G401 (cell line): ENCODE results near the gene KSR1. TPM values are rescaled to one million over a fixed set of nuclear protein-coding genes. Genes with fewer than 3 reads are reported as not detected.

Source experiments
- DNase-seq: peaks from one replicate; pipeline ENCODE4 v3.0.0-alpha.2; 2015; ENCODE audit warnings: low spot score
- in situ Hi-C: cut with HindIII; loops from 2 replicates; pipeline ENCODE4 v1.10.0; 2016; ENCODE audit warnings: low sequenced_read_pairs, mixed read lengths
- total RNA-seq: library from RNA; depleted of rRNA; stranded (reverse); fragments of >200 nt; shearing (Covaris generic); gene quantifications from 2 replicates; pipeline ENCODE4 v1.2.3, GENCODE V29; 2014

The KSR1 gene
- total RNA-seq, 1 experiment from 2014 or later: 6.0 TPM

DNA sequence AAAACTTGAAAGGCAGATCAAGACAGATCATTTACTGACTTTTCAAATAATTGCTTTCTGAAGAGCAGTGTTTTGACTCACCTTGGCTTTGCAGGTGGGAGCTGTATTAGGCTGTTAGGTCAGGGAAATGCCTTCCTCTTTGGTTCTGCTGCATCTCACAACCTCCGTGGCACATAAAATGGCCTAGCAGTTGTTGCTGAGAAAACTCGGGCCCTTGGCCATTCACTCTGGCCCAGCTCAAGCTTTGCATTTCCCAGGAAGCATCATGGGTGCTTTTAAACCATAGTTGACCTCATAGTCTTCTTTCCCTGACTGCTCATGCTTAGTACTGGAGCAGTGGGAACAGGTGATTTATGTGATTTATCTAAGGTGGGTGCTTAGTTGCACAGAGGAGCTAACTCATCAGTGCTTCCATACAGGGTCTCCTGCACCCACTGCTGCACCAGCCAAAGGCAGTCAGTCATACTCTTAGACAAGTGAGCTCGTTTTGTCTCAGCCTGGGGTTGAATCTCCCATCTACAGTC is 83.6 kb downstream of the KSR1 start:
- in situ Hi-C loops: no loop called here

DNA sequence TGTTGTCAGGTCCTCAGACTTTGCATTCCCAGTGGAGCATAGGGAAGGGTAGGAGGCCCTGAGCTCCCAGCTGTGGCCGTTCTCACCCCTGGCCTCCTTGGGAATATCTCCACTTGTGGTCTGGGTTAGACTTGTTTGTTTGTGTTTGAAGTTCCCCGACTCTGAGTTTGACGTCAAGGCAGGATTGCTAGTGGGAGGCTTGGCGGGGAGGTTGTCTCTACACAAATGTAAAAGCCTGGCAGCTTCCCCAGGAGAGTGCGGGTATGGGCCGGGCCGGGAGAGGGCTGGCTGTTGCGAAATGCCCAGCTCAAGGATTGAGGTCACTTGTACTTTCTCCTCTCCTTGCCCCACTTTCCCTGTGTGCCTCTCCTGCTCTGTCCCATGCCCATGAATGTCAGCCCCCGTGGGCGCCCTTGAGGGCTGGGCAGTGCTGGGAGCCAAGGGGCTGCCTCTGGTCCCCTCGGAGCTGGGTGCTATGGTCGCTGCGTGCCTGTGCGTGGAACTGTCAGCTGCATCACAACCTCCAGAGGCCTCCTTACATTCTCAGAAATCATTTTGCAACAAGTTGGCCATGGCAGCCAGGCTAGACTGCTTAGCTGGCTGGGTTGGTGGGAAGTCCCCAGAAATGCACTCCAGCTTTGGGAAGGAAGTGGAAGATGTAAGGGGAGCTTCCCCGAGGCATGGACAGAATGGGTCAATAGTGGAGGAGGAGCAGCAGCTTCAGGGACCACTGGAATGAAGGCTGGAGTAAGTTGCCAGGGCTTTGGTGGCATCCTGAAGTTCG is 84.3 kb downstream of the KSR1 start:
- peak; percentile 7 for DNase-seq
- in situ Hi-C loops: no loop called here

More for the DNA sequence above, 83.6 kb downstream of the KSR1 start:
- no peak for DNase-seq

DNA sequence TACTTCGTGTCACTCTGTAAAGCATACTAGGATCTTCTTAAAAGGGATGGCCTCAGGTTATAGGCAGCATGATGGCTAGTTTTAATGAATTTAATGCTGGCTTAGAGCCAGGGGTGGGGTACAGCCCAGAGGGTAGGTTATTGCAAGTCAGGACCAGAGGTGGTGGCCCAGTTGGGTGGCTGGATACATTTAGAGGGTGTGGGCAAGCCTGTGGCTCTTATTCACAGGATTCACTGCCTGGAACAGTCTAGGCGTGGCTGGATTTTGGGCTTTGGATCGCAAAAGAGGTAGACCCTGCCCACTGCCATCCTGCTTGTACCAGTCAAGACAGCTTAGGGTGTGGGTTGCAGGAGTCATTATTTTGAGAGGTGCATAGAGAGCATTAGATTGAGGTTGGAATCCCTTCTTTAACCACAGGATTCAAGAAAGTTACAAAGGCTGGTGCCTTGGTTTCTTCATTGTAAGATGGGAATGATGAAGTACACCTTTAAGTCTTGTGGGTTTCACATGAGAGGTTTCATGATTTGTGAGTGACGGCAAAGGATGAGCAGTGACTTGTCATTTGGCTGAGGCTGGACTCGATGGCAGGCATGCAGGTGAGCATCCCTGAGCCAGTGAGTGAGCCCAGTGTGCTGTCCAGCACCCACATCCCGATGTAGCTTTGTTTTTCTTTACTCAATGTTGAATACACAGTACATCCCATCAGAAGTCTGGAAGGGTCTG is 85.2 kb downstream of the KSR1 start:
- no peak for DNase-seq
- in situ Hi-C loops: no loop called here

DNA sequence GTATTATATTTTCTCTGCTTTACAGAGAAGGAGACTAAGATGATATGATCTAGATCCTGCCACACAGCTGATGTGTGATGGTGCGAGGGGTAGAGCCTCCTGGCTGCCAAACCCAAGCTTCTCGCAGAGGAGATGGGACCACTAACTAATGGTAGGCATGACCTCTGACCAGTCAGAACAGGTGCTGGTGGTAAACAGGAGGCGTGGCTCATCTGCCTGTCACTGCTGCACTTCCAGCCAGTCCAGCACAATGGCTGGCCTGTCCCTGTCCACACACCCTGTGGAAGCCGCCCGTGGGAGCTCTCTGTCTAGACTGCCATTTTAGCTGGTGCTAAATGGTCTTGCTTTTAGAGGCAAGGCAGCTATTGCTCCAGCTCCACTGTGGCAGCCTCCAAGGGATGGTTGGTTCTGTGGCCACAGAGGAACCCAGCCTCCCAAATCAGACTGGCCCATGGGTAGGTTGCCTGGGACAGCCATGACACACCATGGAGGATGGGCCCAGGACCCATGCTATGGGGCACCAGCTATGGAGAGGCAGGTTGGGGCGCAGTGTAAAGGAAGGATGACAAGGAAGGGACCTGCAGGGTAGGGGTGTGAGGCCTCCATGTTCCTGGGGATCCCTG is 86.7 kb downstream of the KSR1 start:
- DNase-seq: no peak
- in situ Hi-C loops: no loop called here

DNA sequence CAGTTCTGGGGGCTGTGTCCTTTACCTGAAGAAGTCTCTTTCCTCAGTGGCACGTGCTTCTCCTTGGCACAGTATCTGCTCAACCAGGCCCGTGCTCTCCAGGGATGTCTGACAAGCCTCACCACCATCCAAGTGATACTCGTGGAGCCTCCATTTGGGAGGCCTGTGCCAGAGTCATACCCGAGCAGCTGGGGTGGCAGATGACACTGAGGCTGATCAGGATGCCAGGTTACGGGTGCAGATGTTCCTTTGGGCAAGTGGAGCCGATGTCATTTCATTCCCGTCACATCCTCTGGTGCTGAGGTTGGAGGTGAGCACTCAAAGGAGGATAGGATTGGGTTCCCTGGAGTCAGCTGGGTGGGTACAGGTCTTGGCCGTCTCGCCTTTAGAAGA is 87.2 kb downstream of the KSR1 start:
- no peak for DNase-seq
- in situ Hi-C loops: no loop called here

DNA sequence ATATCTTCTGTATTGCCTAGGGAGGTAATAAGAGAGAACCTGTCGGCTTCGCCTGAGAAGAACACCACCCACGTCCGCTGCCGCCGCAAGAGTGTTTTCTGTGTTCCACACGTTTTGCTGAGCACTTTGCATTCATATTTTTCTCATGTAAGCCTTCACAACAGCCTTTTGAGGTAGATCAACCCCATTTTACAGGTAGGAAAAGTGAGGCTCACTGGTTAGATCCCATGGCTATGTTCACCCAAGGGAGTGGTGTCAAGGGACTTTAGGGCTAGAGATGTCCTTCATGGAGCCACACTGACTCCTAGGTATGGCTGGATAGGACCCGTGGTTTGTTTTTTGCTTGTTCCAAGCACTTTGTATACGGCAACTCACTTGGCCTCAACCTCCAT is 87.7 kb downstream of the KSR1 start:
- in situ Hi-C loops: no loop called here
- no peak for DNase-seq

DNA sequence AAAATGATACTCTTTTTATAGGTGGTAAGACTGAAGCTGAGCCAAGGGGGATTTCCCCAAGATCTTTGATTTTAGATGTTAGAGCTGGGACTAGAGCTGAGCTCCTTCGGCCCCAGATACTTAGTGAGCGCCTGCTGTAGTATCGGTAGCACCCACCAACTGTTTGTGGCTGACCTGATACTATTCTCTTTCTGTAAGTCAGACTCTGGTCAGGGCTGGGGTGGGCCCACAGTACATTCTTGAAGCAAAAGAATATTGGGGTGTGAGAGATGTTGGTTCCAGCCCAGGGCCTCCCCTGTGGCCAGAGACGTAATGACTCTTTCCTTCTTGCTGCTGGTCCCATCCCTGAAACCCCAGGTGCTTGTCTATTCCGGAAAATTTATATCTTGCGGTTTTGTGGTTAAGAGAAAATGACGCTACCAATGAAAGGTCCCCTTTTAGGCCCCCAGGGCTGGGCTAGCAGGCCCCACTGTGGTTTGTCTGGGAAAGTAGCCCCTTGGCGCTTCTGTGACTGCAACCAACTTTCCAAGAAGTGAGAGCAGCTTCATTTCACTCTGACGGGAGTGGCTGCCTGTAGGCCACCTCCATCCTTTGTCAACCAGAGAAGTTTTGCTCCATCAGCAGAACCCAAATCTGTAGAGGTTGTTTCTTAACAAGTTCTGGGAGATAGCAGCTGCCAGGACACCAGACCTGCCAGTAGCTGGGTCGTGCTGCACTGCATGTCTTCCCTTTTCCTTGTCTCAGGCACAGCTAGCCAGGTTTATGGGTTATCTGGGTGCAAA is 88.3 kb downstream of the KSR1 start:
- in situ Hi-C loops: no loop called here
- DNase-seq: no peak

DNA sequence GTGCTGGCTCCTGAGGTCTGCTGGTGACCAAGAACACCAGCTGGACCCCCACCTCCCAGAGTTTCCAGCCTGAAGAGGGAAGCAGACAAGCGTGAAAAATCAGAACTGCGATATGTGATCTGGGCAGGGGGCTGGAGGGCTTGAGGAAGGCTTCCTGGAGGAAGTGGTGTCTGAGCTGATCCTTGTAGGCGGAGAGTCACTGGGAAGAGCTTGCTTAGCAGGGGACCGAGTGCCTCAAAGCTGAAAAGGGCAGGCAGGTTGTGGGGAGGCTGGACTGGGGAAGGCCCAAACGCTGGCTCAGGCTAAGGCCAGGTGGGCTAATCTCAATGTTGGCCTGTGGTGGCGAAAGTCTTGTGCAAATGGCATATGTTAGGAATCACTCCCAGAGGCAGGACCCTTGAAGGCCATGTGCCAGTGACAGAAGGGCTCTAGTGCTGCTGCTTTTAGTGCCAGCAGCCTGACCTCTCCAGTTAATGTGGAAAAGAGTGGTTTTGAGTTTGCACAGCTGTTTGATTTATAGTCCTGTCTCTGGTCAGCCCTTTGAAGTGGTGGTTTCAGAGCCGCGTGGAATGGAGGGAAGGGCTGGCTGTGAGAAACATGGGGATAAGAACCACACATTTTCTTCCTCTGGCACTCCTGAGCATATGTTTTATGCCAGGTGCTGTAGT is 89.4 kb downstream of the KSR1 start:
- peak; percentile 10 for DNase-seq
- in situ Hi-C loops: no loop called here

DNA sequence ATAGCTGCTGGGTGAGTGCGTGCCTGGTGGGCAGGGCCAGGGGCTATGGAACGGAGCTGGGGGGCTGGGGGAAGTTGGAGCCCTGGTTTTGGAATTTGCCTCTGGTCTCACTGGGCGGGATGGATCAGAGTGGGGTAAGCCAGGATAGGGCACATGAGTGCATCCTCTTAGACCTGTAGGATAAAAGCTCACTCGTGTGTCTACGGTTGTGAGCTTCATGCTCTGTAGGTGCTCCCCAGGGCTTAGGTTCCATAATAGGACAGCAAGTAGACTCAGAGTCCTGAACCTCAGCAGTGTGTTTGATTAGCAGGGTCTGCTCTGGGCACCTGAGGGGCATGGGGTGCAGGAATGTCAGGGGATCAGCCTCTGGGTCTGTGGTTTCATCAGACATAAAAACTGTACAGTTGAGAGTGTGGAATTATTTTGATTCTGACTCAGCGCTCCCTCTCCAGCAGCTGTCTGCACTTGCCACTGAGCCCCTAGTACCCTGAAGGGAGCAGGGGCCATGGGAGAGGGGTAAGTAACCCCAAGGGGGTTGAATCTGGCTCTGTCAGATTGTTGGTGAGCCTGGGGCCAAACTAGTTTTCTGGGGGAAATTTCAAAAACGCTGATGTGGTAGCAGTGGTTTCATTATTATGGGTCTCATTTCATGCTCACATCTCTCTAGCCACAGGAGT is 90.5 kb downstream of the KSR1 start:
- in situ Hi-C loops: no loop called here
- DNase-seq: no peak

DNA sequence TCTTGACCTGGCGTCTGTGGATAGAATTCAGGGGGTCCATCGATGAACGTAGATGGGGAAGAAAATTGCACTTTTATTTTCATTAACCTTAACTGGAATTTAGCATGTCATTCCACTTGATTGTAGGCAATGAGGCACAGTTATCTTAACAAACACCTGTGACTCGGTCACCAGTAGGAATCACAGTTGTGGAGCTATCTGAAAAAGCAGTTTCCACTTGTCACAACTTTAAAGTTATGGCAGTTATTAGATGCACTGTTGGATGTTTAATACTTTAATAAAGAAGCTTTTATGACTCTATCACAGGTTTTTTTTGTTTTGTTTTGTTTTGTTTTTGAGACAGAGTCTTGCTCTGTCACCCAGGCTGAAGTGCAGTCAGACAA is 91.0 kb downstream of the KSR1 start:
- no peak for DNase-seq
- in situ Hi-C loops: no loop called here

DNA sequence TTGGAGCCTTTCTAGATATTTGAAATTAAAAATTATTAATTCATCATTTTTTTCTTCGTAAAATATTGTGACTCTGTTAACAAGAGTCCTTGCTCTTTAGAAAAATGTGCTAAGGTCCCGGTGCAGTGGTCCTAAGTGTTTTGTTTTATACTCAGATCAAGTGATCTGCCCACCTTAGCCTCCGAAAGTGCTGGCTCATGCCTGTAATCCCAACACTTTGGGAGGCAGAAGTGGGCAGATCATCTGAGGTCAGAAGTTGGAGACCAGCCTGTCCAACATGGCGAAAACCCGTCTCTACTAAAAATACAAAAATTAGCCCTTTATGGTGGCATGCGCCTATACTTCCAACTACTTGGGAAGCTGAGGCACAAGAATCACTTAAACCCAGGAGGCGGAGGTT is 92.1 kb downstream of the KSR1 start:
- DNase-seq: no peak
- in situ Hi-C loops: no loop called here

DNA sequence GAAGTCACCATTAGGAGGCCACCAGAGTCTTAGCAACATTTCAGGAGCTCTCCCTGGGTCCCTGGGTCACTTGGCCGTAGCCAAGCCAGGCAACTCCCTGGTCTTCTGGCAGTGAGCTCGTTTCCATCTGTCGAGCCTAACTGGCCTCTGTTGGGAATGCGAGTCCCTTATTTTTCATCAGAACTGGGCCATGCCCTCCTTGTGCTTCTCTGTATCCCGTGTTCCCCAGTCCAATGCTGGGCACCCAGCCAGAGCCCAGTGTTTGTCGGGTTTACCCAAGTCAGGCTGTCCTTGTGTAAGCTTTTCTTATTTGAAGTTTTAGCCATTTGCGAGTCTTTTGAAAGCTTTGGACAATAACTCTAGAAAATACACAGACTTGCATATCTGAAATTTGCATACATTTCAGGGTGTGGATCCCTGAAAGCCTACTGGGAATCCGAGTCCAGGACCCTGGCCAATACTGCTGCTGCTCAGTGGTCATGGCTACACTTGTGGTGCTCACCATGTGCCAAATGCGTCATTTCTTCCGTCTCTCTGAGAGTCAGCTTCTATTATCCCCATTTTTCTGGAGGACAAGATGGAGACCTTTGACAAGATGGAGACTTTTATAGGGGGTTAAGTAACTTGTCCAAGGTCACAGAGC is 93.1 kb downstream of the KSR1 start:
- DNase-seq: peak; percentile 91
- in situ Hi-C loops: no loop called here

DNA sequence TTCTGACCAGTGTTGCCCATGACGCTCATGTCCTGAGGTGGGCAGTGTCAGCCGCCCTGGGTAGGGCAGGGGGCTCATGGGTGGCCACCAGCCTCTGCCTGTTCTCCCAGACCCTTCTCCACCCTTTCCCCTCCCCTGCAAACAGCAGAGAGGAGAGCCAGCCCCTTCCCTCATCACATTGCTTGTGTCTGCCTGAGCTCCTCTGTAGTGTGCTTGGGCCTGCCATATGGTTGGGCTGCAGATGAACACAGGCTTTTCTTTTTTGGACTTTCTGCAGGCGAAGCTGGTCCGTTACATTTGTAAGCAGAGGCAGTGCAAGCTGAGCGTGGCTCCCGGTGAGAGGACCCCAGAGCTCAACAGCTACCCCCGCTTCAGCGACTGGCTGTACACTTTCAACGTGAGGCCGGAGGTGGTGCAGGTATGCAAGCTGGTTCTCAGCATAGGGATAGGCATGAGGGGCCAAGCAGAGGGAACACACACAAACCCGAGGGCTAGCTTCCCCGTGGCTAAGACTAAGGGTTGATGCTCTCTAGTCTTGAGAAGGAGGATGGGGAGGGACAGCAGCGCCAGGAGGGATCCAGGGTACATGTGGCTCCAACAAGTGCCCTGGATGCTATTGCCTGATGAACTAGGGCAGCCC is 94.2 kb downstream of the KSR1 start:
- DNase-seq: peak; percentile 53
- in situ Hi-C loops: loop anchor here (25.0 kb wide), 1 partner anchor 113 kb away; no protein-coding TSS in a partner anchor

DNA sequence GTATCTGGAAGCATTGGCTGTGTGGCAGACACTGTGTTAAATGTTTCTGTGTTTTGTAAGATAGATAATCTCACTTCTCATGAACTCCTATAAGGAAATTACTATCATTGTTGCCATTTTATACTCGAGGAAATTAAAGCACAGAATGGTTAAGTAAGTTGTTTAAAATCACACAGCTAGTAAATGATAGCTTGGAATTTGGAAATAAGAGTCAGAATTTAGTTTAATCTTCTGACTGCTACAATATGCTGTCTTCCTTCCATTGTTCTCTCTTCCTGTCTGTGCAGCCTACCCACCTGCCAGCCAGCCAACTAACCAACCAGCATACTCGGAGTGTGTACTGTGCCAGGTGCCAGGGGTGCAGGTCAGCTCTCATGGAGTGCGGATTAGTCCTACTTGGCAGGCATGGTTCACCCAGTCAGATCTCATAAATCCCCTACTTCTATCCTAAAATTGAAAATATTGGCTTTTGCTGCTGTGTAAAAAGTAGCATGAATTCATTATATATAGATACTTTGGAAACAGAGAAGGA is 94.8 kb downstream of the KSR1 start:
- DNase-seq: peak; percentile 90
- in situ Hi-C loops: loop anchor here (25.0 kb wide), 1 partner anchor 114 kb away; no protein-coding TSS in a partner anchor

DNA sequence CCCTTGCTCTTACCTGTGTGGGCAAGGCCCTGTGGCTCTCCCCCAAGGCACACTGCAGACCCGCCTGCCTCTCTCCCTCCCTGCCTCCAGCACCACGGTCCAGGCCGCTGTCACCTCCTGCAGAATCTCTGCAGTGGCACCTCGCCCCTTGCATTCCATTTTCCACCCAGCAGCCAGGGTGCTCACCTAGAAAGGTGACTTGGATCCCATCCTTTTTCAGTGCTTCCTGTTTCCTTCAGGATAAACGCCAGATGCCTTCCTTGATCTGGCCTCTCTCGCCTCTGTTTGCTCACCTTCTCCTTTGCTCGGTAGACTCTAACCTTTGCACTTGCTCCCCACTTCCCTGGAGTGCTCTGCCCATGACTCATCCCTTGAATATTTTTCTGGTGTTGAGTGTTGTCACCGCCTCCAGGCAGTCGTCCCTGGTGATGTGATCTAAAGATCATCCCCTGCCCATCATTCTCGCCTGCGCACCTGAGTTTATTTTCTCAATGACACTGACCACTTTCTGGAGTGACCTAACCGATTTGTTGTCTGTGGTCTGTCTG is 95.5 kb downstream of the KSR1 start:
- DNase-seq: no peak
- in situ Hi-C loops: loop anchor here (25.0 kb wide), 1 partner anchor 114 kb away; no protein-coding TSS in a partner anchor

DNA sequence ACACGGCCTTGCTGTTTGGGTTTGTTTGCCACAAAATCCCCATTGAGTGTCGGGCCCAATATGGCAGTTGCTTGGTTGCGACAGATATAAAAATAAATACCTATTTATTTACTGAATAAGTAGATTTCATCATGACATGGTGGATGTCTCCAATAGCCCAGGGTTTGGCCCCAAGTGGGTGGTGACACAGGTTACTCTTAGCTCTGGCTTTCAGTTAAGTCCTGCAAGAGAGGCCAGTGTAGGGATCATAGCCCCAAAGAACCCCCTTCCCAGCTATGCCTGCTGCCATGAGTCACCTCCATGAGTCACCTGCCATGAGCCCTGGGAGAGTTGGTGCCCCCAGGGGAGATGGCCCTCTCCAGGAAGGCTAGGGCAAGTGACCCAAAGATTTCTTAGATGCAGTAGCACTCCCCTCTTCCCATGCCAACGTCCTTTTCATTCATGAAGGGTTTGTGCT is 96.1 kb downstream of the KSR1 start:
- in situ Hi-C loops: loop anchor here (25.0 kb wide), 1 partner anchor 115 kb away; no protein-coding TSS in a partner anchor
- no peak for DNase-seq
